Measurements from ENCODE around the gene MRPL46. TPM values are rescaled to one million over a fixed set of nuclear protein-coding genes. Genes with fewer than 3 reads are reported as not detected.
A peak's percentile ranks its signal among the peaks of the same experiment; 100 is the strongest.
"Not testable (repeated sequence)": the region's sequence is repeated elsewhere in the genome, so short reads cannot be mapped to it uniquely, and the experiment has no call there.

Gene MRPL46
- total and polyA plus RNA-seq, 2 donors, result 17.7 to 33.1 TPM

DNA sequence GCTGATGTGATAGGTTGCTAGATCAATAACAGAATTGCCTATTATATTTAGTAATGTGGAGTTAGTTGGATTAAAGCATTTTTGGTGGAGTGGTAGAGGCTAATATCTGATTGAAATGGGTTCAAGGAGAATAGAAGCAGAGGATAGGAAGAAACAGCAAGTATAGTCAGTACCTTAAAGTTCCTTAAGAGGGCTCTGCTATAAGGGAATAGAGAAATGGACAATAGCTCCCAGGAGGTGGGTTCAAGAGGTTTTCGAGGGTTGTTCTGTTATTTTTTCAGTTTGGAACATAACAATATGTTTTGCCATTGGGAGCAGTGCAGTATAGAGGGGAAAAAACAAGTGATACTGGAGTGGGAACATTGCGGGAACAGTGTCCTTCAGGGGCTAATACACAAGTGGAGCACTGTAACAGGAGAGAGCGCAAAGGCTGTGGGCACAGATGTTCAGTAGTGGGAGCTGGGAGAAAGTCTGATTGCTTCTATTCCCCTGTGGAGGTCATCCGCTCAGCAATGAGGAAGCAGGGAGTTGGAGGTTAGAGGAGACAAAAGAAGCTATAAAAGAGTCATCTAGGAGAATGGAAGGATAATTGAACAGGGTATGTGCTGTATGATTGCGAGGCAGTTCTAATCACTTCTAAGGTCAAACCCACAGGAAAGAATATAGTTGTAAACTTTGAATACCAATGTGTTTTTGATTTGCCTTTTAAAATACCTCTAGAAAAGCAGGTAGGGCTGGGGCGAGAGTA is 3.6 kb upstream of the MRPL46 start:
- H3K4me3 ChIP-seq (ENCODE audit: low read depth, low read length), result no peak overlapping the region
- peaks cover 2% of the 10 kb centered on the region for H3K36me3 ChIP-seq (ENCODE audit: insufficient read depth)
- H3K4me1 ChIP-seq (ENCODE audit: insufficient read depth), result no peaks in the 10 kb centered on the region
- DNase-seq (ENCODE audit: extremely low spot score), result no peak
- H3K27ac ChIP-seq (ENCODE audit: low read depth), result no peak overlapping the region
- 92% methylated on average over 6 of the region's 6 CpGs for WGBS

DNA sequence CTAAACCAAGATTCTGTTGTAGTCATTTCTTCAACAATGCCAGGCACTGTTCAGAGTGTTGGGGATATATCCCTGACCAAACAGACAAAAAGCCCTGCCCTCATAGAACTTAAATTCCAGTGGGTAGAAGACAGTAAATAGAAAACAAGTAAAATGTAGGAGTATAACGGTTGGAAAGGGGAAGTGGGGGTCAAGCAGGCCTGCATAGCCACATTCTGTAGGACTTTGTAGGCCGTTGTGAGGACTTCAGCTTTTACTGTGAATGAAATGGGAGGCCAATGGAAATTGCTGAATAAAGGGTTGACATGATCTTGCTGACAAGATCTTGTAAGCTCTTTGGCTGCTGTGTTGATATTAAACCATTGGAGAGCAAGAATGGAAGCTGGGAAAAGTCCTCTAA is 2.1 kb upstream of the MRPL46 start:
- WGBS, result 89% methylated on average over 2 of the region's 2 CpGs
- Histone ChIP-seq H3K36me3 (ENCODE audit: insufficient read depth) (peaks cover 4% of the 10 kb centered on the region), H3K27ac (ENCODE audit: low read depth) (no peak overlapping the region), H3K4me1 (ENCODE audit: insufficient read depth) (no peaks in the 10 kb centered on the region), H3K4me3 (ENCODE audit: low read depth, low read length) (no peak overlapping the region)
- DNase-seq (ENCODE audit: extremely low spot score), result no peak

DNA sequence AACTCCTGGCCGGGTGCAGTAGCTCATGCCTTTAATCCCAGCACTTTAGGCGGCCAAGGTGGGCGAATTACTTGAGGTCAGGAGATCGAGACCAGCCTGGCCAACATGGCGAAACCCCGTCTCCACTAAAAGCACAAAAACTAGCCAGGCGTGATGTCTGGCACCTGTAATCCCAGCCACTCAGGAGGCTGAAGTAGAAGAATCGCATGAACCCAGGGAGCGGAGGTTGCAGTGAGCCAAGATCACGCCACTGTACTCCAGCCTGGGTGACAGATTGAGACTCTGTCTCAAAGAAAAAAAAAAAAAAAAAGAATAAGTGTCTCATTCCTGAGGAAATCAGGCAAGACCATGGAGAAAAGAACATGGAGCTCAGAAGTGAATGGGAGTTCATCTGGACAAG is 1.5 kb upstream of the MRPL46 start:
- not testable (repeated sequence) for H3K4me1 ChIP-seq (ENCODE audit: insufficient read depth); H3K27ac ChIP-seq (ENCODE audit: low read depth); H3K4me3 ChIP-seq (ENCODE audit: low read depth, low read length); DNase-seq (ENCODE audit: extremely low spot score); H3K36me3 ChIP-seq (ENCODE audit: insufficient read depth)
- WGBS, result 94% methylated on average over 10 of the region's 10 CpGs

DNA sequence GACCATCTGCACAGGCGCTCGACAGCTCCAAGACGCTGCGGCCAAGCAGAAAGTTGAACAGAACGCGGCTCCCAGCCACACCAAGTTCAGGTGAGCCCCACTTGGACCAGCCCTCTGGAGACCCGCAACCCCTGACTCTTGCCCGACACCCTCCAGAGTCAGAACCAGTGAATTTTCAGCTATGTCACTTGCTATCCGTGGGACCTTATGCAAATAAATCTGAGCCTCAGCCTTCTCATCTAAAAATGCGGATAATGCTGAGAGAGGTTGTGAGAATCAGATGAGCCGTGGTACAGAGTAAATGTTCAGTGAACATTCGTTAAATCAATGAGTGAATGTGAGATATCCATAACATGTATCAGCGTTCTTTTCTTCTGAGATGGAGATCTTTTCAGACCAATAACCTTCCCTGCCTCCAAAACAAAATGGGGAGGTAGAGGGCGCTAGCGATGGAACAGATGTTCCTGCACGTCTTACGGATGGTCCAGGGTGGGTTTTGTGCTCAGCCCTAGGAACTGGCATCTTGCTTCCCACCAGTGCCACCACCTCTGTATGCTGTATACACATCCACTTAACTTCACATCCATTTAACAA is 844 bp upstream of the MRPL46 start:
- Histone ChIP-seq H3K4me3 (ENCODE audit: low read depth, low read length) (peak overlapping the region; percentile 70), H3K36me3 (ENCODE audit: insufficient read depth) (peaks cover 4% of the 10 kb centered on the region), H3K27ac (ENCODE audit: low read depth) (peak overlapping the region; percentile 53), H3K4me1 (ENCODE audit: insufficient read depth) (no peaks in the 10 kb centered on the region)
- DNase-seq (ENCODE audit: extremely low spot score), result no peak
- WGBS, result 4% methylated on average over 17 of the region's 17 CpGs

DNA sequence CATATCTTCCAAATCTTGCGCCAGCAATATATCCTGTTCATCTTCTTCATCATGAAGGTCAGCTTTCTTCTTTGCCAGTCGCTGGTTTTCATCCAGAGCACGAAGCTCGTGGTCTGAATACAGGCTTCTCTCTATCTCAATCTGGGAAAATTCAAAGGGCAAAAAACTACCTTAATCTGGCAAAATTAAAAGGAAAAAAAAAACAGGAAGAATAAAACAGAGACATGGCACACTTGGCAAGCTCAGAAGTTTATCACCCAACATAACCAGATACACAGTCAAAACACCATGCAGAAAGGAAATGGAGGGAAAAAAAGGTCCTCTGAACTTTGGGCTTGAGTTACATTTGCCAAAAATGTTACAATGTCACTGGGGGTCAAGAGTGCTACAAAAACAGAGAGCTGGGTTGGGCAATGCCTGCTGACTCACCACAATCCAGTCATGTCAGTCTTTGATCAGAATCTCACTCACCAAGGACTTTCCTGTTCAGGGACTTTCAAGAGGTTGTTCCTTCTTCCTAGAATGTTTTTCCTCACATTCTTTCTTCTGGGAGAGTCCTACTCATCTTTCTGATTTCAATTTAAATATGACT is 1.5 kb downstream of the MRPL46 start:
- Histone ChIP-seq H3K27ac (ENCODE audit: low read depth) (no peak overlapping the region), H3K36me3 (ENCODE audit: insufficient read depth) (peaks cover 2% of the 10 kb centered on the region), H3K4me1 (ENCODE audit: insufficient read depth) (no peaks in the 10 kb centered on the region), H3K4me3 (ENCODE audit: low read depth, low read length) (no peak overlapping the region)
- 94% methylated on average over 4 of the region's 4 CpGs for WGBS
- DNase-seq (ENCODE audit: extremely low spot score), result no peak

DNA sequence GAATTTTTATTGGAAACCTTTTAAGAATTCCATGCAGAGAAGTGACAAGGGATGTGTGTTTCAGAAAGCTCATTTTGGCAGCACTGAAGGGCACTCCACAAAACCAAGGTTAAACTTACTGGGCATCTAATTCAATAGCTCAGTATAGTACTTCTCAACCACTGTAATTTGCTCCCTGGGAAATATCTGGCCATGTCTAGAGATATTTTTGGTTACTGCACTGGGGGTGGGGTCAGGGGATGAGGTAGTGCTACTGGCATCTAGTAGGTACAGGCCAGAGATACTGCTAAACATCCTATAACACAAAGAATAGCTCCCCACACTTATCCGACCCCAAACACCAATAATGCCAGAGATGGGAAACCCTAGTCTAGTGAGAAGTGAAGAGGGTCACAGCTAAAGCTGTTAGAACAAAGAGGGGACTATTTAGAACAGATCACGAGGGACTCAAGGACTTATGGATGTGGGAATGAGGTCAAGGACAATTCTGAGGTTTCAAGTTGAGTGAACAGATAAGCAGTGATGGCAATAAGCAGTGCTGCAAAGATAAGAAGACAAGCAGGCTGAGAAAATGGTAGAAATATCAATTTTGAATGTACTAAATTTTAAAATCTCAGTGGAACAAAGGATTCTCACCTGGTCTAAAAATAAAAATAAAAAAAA is 3.2 kb downstream of the MRPL46 start:
- H3K27ac ChIP-seq (ENCODE audit: low read depth), result no peak overlapping the region
- H3K36me3 ChIP-seq (ENCODE audit: insufficient read depth), result peaks cover 2% of the 10 kb centered on the region
- H3K4me1 ChIP-seq (ENCODE audit: insufficient read depth), result no peaks in the 10 kb centered on the region
- H3K4me3 ChIP-seq (ENCODE audit: low read depth, low read length), result no peak overlapping the region
- no peak for DNase-seq (ENCODE audit: extremely low spot score)
- 87% methylated on average over 2 of the region's 2 CpGs for WGBS

DNA sequence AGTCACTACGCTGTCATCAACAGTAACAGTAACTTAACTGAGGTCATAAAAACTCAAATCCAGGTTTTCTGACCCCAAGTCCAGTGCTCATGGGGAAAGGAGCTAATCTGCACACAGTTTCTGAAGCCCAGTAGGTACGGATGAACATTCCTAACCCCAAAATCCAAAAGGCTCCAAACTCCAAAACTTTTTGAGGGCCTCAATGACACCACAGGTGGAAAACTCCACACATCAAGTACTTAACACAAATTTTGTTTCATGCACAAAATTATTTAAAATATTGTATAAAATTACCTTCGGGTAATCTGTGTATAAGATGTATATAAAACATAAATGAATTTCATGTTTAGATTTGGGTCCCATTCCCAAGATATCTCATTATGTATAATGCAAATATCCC is 10.5 kb downstream of the MRPL46 start:
- no peak overlapping the region for H3K27ac ChIP-seq (ENCODE audit: low read depth)
- no peak for DNase-seq (ENCODE audit: extremely low spot score)
- no peak overlapping the region for H3K4me3 ChIP-seq (ENCODE audit: low read depth, low read length)
- 95% methylated on average over 3 of the region's 3 CpGs for WGBS
- no peaks in the 10 kb centered on the region for H3K4me1 ChIP-seq (ENCODE audit: insufficient read depth)
- peaks cover 1% of the 10 kb centered on the region for H3K36me3 ChIP-seq (ENCODE audit: insufficient read depth)

DNA sequence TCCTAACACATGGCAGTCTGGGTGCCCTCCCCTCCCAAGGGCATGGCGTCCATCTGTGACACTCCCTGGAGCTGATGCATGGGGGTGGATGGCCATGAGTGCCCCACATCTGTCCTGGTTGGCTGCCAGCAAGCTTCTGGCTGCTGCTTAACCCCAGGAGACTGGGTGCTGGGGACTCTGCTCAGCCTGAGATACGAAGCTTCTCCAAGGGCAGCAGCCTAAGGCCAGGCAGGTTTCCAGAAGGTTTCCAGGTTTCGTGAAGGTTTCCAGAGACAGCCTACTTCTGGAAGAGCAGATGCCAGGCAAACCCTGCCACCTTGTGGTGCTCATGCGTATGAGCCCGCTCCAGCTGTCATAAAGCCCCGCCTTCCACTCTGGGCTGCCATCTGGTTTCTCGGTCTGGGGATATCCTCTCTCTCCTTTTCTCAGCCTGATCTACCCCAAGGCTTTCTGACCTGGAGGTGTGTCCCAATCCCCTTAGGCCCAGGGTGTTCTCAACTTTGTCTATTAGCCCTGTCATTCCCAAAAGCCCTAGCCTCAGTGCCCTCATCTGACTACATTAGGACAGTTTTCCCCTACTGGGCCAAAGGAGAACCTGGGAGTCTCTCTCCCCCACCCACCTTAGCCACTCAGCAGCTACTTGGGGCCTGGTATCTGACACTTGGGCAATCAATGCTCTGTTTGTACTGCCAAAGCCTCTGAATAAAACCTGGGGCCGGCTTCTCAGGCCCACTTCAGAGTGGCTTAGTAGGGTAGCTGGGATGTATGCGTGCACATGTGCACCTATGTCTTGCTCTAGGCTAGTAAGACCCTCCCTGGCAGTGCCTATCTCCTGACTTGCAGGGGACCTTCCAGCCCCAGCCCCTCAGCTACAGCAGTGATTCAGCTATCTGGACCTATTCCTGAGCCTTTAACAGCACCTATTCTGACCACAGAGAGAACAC is 12.0 kb downstream of the MRPL46 start:
- 24% methylated on average over 9 of the region's 9 CpGs for WGBS
- H3K4me1 ChIP-seq (ENCODE audit: insufficient read depth), result no peaks in the 10 kb centered on the region
- no peak overlapping the region for H3K4me3 ChIP-seq (ENCODE audit: low read depth, low read length)
- peaks cover 1% of the 10 kb centered on the region for H3K36me3 ChIP-seq (ENCODE audit: insufficient read depth)
- no peak for DNase-seq (ENCODE audit: extremely low spot score)
- no peak overlapping the region for H3K27ac ChIP-seq (ENCODE audit: low read depth)

DNA sequence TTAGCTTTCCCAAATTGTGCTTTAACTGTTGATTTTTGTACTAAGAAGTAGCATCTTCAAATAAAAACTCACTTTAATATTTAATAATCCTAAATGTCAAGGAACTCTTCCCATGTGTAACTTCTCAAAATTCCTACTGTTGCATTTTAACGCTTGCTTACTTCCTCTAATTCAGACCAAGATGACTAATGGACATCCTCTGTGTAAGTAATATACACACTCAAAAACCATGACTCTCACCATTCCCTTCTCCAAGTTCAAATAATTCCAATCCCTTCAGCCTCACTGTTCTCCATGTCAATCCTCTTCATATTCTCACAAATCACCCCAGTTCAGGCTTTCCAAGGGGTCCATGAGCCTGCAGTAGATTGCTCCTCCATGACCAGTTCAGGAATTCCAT is 13.0 kb downstream of the MRPL46 start:
- H3K27ac ChIP-seq (ENCODE audit: low read depth), result no peak overlapping the region
- 26% methylated on average over 1 of the region's 1 CpG for WGBS
- no peaks in the 10 kb centered on the region for H3K4me1 ChIP-seq (ENCODE audit: insufficient read depth)
- DNase-seq (ENCODE audit: extremely low spot score), result no peak
- H3K4me3 ChIP-seq (ENCODE audit: low read depth, low read length), result no peak overlapping the region
- H3K36me3 ChIP-seq (ENCODE audit: insufficient read depth), result peaks cover 1% of the 10 kb centered on the region

DNA sequence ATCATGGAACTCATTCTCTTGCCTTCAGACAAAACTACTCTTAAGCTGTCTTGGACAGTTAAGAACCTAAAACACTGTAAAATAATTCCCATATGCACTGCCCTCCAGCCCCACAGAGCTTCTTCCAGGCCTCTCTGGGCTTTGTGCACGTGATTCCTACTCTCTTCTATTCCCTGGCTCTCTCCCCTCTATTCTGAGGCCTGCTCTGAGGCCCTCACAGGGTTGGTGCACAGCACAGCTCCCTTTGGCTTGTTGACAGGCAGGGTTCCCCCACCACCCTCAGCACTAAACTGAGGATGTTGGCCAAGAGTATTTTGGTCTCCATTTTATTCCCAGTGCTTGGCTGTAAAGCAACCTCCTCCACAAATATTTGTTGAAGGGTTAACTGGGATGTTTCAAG is 13.5 kb downstream of the MRPL46 start:
- 36% methylated on average over 1 of the region's 1 CpG for WGBS
- Histone ChIP-seq H3K27ac (ENCODE audit: low read depth) (no peak overlapping the region), H3K36me3 (ENCODE audit: insufficient read depth) (no peaks in the 10 kb centered on the region), H3K4me1 (ENCODE audit: insufficient read depth) (no peaks in the 10 kb centered on the region), H3K4me3 (ENCODE audit: low read depth, low read length) (no peak overlapping the region)
- DNase-seq (ENCODE audit: extremely low spot score), result no peak

DNA sequence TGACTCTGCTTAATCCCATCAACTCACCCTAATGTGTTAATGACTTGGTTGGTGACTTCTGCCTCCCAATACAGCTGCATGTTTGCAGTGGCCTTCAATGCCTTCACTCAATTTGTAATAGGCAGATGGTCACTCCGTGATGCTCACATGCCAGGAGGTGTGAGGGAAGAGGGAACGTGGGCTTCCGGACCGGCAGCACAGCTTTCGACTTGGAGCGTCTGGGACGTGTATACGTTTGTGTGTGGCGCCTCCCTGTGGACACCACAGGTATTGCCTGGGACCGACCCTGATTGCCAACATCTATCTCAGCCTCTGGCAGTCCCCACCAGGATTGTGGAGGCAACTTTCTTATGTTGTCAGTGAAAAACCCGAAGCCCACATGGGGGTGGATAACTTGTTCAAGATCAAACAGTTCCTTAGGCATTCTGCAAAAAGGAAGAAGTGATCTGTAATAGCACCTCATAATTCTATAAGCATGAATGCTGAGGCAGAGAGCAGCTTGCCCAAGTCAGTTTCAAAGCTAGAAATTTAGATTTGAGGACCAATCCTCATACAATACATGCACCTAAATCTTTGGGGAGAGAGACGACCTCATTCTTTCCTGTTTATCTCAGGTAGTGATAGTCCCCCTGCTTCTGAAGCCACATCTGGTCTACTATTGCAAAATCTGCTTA is 16.9 kb downstream of the MRPL46 start:
- 4% methylated on average over 12 of the region's 12 CpGs for whole genome bisulfite sequencing

DNA sequence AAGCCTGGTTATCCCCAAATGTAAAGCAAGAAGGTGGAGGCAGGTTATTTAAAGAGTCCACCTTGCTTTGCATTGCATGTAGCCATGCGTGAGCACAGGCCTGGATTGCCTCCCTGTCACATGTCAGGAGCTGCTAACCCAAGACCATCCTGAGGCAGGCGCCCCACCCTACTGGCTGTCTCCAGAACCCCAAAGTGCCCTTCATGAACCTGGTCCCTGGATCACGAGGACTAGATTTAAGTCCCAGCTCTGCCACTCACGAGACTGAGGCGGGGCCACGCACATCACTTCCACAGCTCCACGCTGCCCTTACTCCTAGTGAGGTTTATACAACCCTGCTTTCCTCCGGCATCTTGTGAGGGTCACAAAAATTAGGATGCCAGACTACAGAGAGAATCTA is 17.6 kb downstream of the MRPL46 start:
- 90% methylated on average over 8 of the region's 8 CpGs for WGBS
- Histone ChIP-seq H3K4me1 (ENCODE audit: insufficient read depth) (no peaks in the 10 kb centered on the region), H3K27ac (ENCODE audit: low read depth) (no peak overlapping the region), H3K36me3 (ENCODE audit: insufficient read depth) (no peaks in the 10 kb centered on the region), H3K4me3 (ENCODE audit: low read depth, low read length) (no peak overlapping the region)
- no peak for DNase-seq (ENCODE audit: extremely low spot score)

More for the DNA sequence above, 16.9 kb downstream of the MRPL46 start:
- H3K4me3 ChIP-seq (ENCODE audit: low read depth, low read length), result no peak overlapping the region
- H3K27ac ChIP-seq (ENCODE audit: low read depth), result no peak overlapping the region
- no peaks in the 10 kb centered on the region for H3K4me1 ChIP-seq (ENCODE audit: insufficient read depth)
- DNase-seq (ENCODE audit: extremely low spot score), result no peak
- no peaks in the 10 kb centered on the region for H3K36me3 ChIP-seq (ENCODE audit: insufficient read depth)
